ENCODE data around the gene RAB11FIP4. TPM values are rescaled to one million over a fixed set of nuclear protein-coding genes. Genes with fewer than 3 reads are reported as not detected.

RAB11FIP4 gene
- total RNA-seq, 1 experiment from 2014 or later = 2.8 TPM

GRCh38 chr17:31568539-31568938, 177.1 kb downstream of the RAB11FIP4 start:
- peak; percentile 65 for DNase-seq (ENCODE audit: unreplicated experiment)
- Mint-ChIP-seq H3K9me3 (ENCODE audit: unreplicated experiment) (no peaks in the 10 kb centered on the region), H3K4me3 (ENCODE audit: unreplicated experiment) (no peak overlapping the region), H3K36me3 (ENCODE audit: insufficient read depth, unreplicated experiment) (no peaks in the 10 kb centered on the region), H3K27ac (ENCODE audit: low read depth, unreplicated experiment) (peak overlapping the region; percentile 88), H3K4me1 (ENCODE audit: insufficient read depth, unreplicated experiment) (peaks cover 59% of the 10 kb centered on the region), H3K27me3 (ENCODE audit: insufficient read depth, unreplicated experiment) (no peaks in the 10 kb centered on the region)
- ChIA-PET POLR2A (no interaction called here), CTCF (no interaction called here)
- BruUV-seq (replicated peaks) = no TSS peak
- no peak for TF ChIP-seq CTCF (IDR thresholded peaks at IDR 0.05; ENCODE audit: unreplicated experiment)
- intact Hi-C loops (cut with micrococcal nuclease) = no loop called here

GRCh38 chr17:31570231-31570630, 178.8 kb downstream of the RAB11FIP4 start:
- TF ChIP-seq CTCF (IDR thresholded peaks at IDR 0.05; ENCODE audit: unreplicated experiment) = no peak
- intact Hi-C loops (cut with micrococcal nuclease) = no loop called here
- Mint-ChIP-seq H3K36me3 (ENCODE audit: insufficient read depth, unreplicated experiment) (no peaks in the 10 kb centered on the region), H3K27me3 (ENCODE audit: insufficient read depth, unreplicated experiment) (no peaks in the 10 kb centered on the region), H3K4me1 (ENCODE audit: insufficient read depth, unreplicated experiment) (peaks cover 48% of the 10 kb centered on the region), H3K27ac (ENCODE audit: low read depth, unreplicated experiment) (peak overlapping the region; percentile 92), H3K9me3 (ENCODE audit: unreplicated experiment) (no peaks in the 10 kb centered on the region), H3K4me3 (ENCODE audit: unreplicated experiment) (no peak overlapping the region)
- DNase-seq (ENCODE audit: unreplicated experiment) = no peak
- no TSS peak for BruUV-seq (replicated peaks)
- CTCF ChIA-PET = interaction anchor here (0.6 to 1.3 kb wide), 2 partner anchors 20 to 220 kb away, joined by 3 to 5 read pairs; no protein-coding TSS in a partner anchor
- POLR2A ChIA-PET = interaction anchor here (3.5 kb wide), 1 partner anchor 11 kb away, joined by 16 read pairs; no protein-coding TSS in a partner anchor

GRCh38 chr17:31570951-31571892, 179.7 kb downstream of the RAB11FIP4 start:
- Mint-ChIP-seq H3K4me3 (ENCODE audit: unreplicated experiment) (peak overlapping the region; percentile 44), H3K27ac (ENCODE audit: low read depth, unreplicated experiment) (peak overlapping the region; percentile 92), H3K4me1 (ENCODE audit: insufficient read depth, unreplicated experiment) (peaks cover 41% of the 10 kb centered on the region), H3K9me3 (ENCODE audit: unreplicated experiment) (no peaks in the 10 kb centered on the region), H3K36me3 (ENCODE audit: insufficient read depth, unreplicated experiment) (no peaks in the 10 kb centered on the region), H3K27me3 (ENCODE audit: insufficient read depth, unreplicated experiment) (no peaks in the 10 kb centered on the region)
- BruUV-seq (replicated peaks) = no TSS peak
- POLR2A ChIA-PET = interaction anchor here (0.7 to 3.5 kb wide), 3 partner anchors 9 to 284 kb away, joined by 3 to 16 read pairs (median 3); no protein-coding TSS in a partner anchor
- intact Hi-C loops (cut with micrococcal nuclease) = no loop called here
- TF ChIP-seq CTCF (IDR thresholded peaks at IDR 0.05; ENCODE audit: unreplicated experiment) = no peak
- peak; percentile 88 for DNase-seq (ENCODE audit: unreplicated experiment)
- CTCF ChIA-PET = interaction anchor here (0.6 to 3.0 kb wide), 4 partner anchors 11 to 271 kb away, joined by 3 to 15 read pairs (median 7); no protein-coding TSS in a partner anchor

GRCh38 chr17:31572341-31572740, 180.9 kb downstream of the RAB11FIP4 start:
- BruUV-seq (replicated peaks) = no TSS peak
- CTCF ChIA-PET = interaction anchor here (0.6 to 3.0 kb wide), 5 partner anchors 9 to 737 kb away, joined by 3 to 15 read pairs (median 5); no protein-coding TSS in a partner anchor
- DNase-seq (ENCODE audit: unreplicated experiment) = no peak
- POLR2A ChIA-PET = interaction anchor here (1.0 to 3.5 kb wide), 4 partner anchors 9 to 104 kb away, joined by 3 to 16 read pairs (median 4); no protein-coding TSS in a partner anchor
- H3K27me3 Mint-ChIP-seq (ENCODE audit: insufficient read depth, unreplicated experiment) = no peaks in the 10 kb centered on the region
- H3K4me1 Mint-ChIP-seq (ENCODE audit: insufficient read depth, unreplicated experiment) = peaks cover 40% of the 10 kb centered on the region
- no peak for TF ChIP-seq CTCF (IDR thresholded peaks at IDR 0.05; ENCODE audit: unreplicated experiment)
- H3K4me3 Mint-ChIP-seq (ENCODE audit: unreplicated experiment) = no peak overlapping the region
- H3K36me3 Mint-ChIP-seq (ENCODE audit: insufficient read depth, unreplicated experiment) = no peaks in the 10 kb centered on the region
- intact Hi-C loops (cut with micrococcal nuclease) = no loop called here
- no peaks in the 10 kb centered on the region for H3K9me3 Mint-ChIP-seq (ENCODE audit: unreplicated experiment)
- H3K27ac Mint-ChIP-seq (ENCODE audit: low read depth, unreplicated experiment) = peak overlapping the region; percentile 92

Data from MCF 10A (cell line).